Astrocyte (in vitro differentiated cells and primary cell): ENCODE data around the gene NAT14. TPM values are rescaled to one million over a fixed set of nuclear protein-coding genes. Genes with fewer than 3 reads are reported as not detected.

ENCODE experiments used
- DNase-seq: peaks from one replicate; pipeline ENCODE4 v3.0.0-alpha.2; 2010; ENCODE audit warnings: low read depth
- FAIRE-seq: peaks from 2 replicates; lab custom pipeline; 2011; peaks lifted over from hg19 to GRCh38; lab: Jason Lieb, UNC
- H2AFZ ChIP-seq: 2 replicates; pipeline ENCODE4 v1.6.0; 2012; ENCODE audit warnings: low read depth, low read length, inconsistent platforms
- H3K27ac ChIP-seq: 2 replicates; pipeline ENCODE4 v1.5.1; 2011; ENCODE audit warnings: low read depth, low read length, inconsistent platforms
- H3K27me3 ChIP-seq: 2 replicates; pipeline ENCODE4 v1.6.0; 2011; ENCODE audit warnings: low read length, inconsistent platforms; ENCODE audit not compliant: insufficient read depth
- H3K36me3 ChIP-seq: 2 replicates; pipeline ENCODE4 v1.5.1; 2011; ENCODE audit warnings: low read length, inconsistent platforms; ENCODE audit not compliant: insufficient read depth
- H3K4me1 ChIP-seq: 2 replicates; pipeline ENCODE4 v1.5.1; 2011; ENCODE audit warnings: low read length, inconsistent platforms; ENCODE audit not compliant: insufficient read depth
- H3K4me2 ChIP-seq: 2 replicates; pipeline ENCODE4 v1.6.0; 2012; ENCODE audit warnings: low read length, inconsistent platforms
- H3K4me3 ChIP-seq: 2 replicates; pipeline ENCODE4 v1.5.1; 2011; ENCODE audit warnings: low read depth, mild to moderate bottlenecking, low read length, inconsistent platforms; ENCODE audit not compliant: insufficient read depth
- H3K79me2 ChIP-seq: 2 replicates; pipeline ENCODE4 v1.6.0; 2012; ENCODE audit warnings: mild to moderate bottlenecking, low read length, inconsistent platforms; ENCODE audit not compliant: insufficient read depth
- H3K9ac ChIP-seq: 2 replicates; pipeline ENCODE4 v1.6.0; 2012; ENCODE audit warnings: mild to moderate bottlenecking, low read length, inconsistent platforms
- H3K9me3 ChIP-seq: 2 replicates; pipeline ENCODE4 v1.5.1; 2012; ENCODE audit warnings: low read depth, mild to moderate bottlenecking, low read length, inconsistent platforms; ENCODE audit not compliant: insufficient read depth
- H4K20me1 ChIP-seq: 2 replicates; pipeline ENCODE4 v1.6.0; 2012; ENCODE audit warnings: low read length, inconsistent platforms; ENCODE audit not compliant: insufficient read depth
- H3K27ac Mint-ChIP-seq: one replicate; pipeline ENCODE4 v1.8.0; 2021; ENCODE audit warnings: mild to moderate bottlenecking, mixed read lengths; ENCODE audit not compliant: unreplicated experiment
- H3K27me3 Mint-ChIP-seq: one replicate; pipeline ENCODE4 v1.8.0; 2021; ENCODE audit warnings: low read depth, mixed read lengths; ENCODE audit not compliant: unreplicated experiment
- H3K36me3 Mint-ChIP-seq: one replicate; pipeline ENCODE4 v1.8.0; 2021; ENCODE audit warnings: low read depth, mixed read lengths; ENCODE audit not compliant: unreplicated experiment
- H3K4me1 Mint-ChIP-seq: one replicate; pipeline ENCODE4 v1.8.0; 2021; ENCODE audit warnings: low read depth, mixed read lengths; ENCODE audit not compliant: unreplicated experiment
- H3K4me3 Mint-ChIP-seq: one replicate; pipeline ENCODE4 v1.8.0; 2021; ENCODE audit warnings: mild to moderate bottlenecking, moderate library complexity, mixed read lengths; ENCODE audit not compliant: unreplicated experiment
- H3K9me3 Mint-ChIP-seq: one replicate; pipeline ENCODE4 v1.8.0; 2021; ENCODE audit warnings: mild to moderate bottlenecking, mixed read lengths; ENCODE audit not compliant: unreplicated experiment
- CTCF ChIP-seq: IDR thresholded peaks from 2 replicates; pipeline ENCODE4 v1.5.1; 2011; ENCODE audit warnings: low read depth, mild to moderate bottlenecking, inconsistent platforms, low read length, moderate library complexity; ENCODE audit not compliant: insufficient read depth
- EZH2 ChIP-seq: IDR thresholded peaks from 2 replicates; pipeline ENCODE4 v1.6.1; 2012; ENCODE audit warnings: mild to moderate bottlenecking, low read length, inconsistent platforms; ENCODE audit not compliant: insufficient read depth
- total RNA-seq: library from RNA; stranded (reverse); gene quantifications from 2 replicates; pipeline ENCODE4 v1.2.1, GENCODE V29; 2021

The NAT14 gene
- total RNA-seq, 1 donor from 2014 or later: 71.2 TPM

- FAIRE-seq: no peak
- Histone ChIP-seq H3K27ac (no peak overlapping the region), H2AFZ (no peak overlapping the region), H4K20me1 (no peaks in the 10 kb centered on the region), H3K9ac (no peak overlapping the region), H3K4me3 (no peak overlapping the region), H3K4me2 (no peak overlapping the region), H3K4me1 (peaks cover 45% of the 10 kb centered on the region), H3K27me3 (no peaks in the 10 kb centered on the region), H3K9me3 (no peaks in the 10 kb centered on the region), H3K79me2 (no peaks in the 10 kb centered on the region), H3K36me3 (no peaks in the 10 kb centered on the region)
- Mint-ChIP-seq H3K9me3 (no peaks in the 10 kb centered on the region), H3K4me1 (peaks cover 19% of the 10 kb centered on the region), H3K36me3 (peaks cover 5% of the 10 kb centered on the region), H3K27me3 (no peaks in the 10 kb centered on the region), H3K4me3 (no peak overlapping the region), H3K27ac (no peak overlapping the region)
- no peak for DNase-seq
- TF ChIP-seq CTCF (no peak), EZH2 (no peak)
Observed at GRCh38 chr19:55491546-55492360, 6.8 kb downstream of the NAT14 start.

GRCh38 chr19:55492362-55492944 lies 7.5 kb downstream of the NAT14 start:
- H3K9ac ChIP-seq: no peak overlapping the region
- Mint-ChIP-seq H3K27ac (no peak overlapping the region), H3K4me3 (no peak overlapping the region), H3K27me3 (no peaks in the 10 kb centered on the region), H3K36me3 (peaks cover 6% of the 10 kb centered on the region), H3K4me1 (peaks cover 12% of the 10 kb centered on the region), H3K9me3 (no peaks in the 10 kb centered on the region)
- DNase-seq (no peak), FAIRE-seq (no peak)
- H3K4me1 ChIP-seq: peaks cover 38% of the 10 kb centered on the region
- H3K36me3 ChIP-seq: no peaks in the 10 kb centered on the region
- no peak overlapping the region for H2AFZ ChIP-seq
- no peak for TF ChIP-seq EZH2
- TF ChIP-seq CTCF: no peak
- H3K79me2 ChIP-seq: no peaks in the 10 kb centered on the region
- H3K4me3 ChIP-seq: no peak overlapping the region
- H3K27me3 ChIP-seq: no peaks in the 10 kb centered on the region
- H3K9me3 ChIP-seq: no peaks in the 10 kb centered on the region
- H3K4me2 ChIP-seq: no peak overlapping the region
- no peak overlapping the region for H3K27ac ChIP-seq
- no peaks in the 10 kb centered on the region for H4K20me1 ChIP-seq
